Peyer's patch (tissue), 4 donors: ENCODE data around the gene KPNA5.
"Not testable (repeated sequence)": the region's sequence is repeated elsewhere in the genome, so short reads cannot be mapped to it uniquely, and the experiment has no call there.

Source experiments
- CTCF ChIP-seq, 6 experiments: fragments of 450-650 bp in 4 of 6; fragments of 200-600 bp in 2 of 6; sonication (generic) in 1 of 6; IDR thresholded peaks; one replicate each; pipeline ENCODE4 v1.5.1; 2017 to 2019; ENCODE audit warnings: antibody characterized with exemption in 6 of 6, mild to moderate bottlenecking in 3 of 6, moderate library complexity in 1 of 6
- POLR2A ChIP-seq, 2 donors: fragments of 450-650 bp; IDR thresholded peaks; one replicate each; pipeline ENCODE4 v1.5.1; 2017; ENCODE audit warnings: antibody characterized with exemption in 2 of 2, mild to moderate bottlenecking in 2 of 2, moderate library complexity in 2 of 2

GRCh38 chr6:116686475-116687101 is 5.6 kb downstream of the KPNA5 start:
- TF ChIP-seq CTCF, POLR2A (IDR thresholded peaks at IDR 0.05): not testable (repeated sequence)
